ENCODE results near the gene GALNT7. TPM values are rescaled to one million over a fixed set of nuclear protein-coding genes. Genes with fewer than 3 reads are reported as not detected.

The GALNT7 gene
- total and polyA plus RNA-seq, 2 donors (not counting 3 experiments of a cell fraction or from before 2014, with no cell fraction given), result 19.6 to 54.6 TPM

DNA sequence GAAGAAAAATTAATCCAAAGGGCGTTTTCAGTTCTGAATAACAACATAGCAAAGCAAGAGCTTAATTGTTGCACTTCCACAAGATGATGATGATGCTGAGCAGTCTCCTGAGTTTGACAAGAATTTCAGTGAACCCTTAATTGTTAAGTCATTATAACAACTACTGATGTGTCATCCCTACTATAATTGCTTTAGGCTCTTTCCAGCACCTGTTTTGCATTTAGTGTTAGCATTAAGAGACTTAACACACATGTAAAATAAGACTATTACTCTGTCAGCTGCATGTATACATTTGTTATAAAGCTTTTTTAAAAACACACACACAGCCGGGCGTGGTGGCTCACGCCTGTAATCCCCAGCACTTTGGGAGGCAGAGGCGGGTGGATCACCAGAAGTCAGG, 37.9 kb upstream of the GALNT7 start:
- intact Hi-C loops (cut with micrococcal nuclease) (no loop called here), dilution Hi-C loops (cut with MboI; ENCODE audit: extremely low pct_ligation_motif_present, low sequenced_read_pairs) (no loop called here)
- H3K36me3 ChIP-seq (ENCODE audit: control insufficient read depth in 2 of 2, extremely low read depth in 1 of 2, insufficient read depth in 2 of 2, low read length in 2 of 2), result no peaks in the 10 kb centered on the region
- BruUV-seq (replicated peaks), result no TSS peak
- POLR2A ChIA-PET, result no interaction called here
- no peaks in the 10 kb centered on the region for H3K9me3 ChIP-seq (replicated peaks; ENCODE audit: control insufficient read depth, insufficient read depth, low read length)
- FAIRE-seq (no peak), DNase-seq (ENCODE audit: low read depth, low spot score) (no peak)
- H3K4me2 ChIP-seq (ENCODE audit: insufficient read depth, low read length), result no peak overlapping the region
- CTCF ChIA-PET, result interaction anchor here (1.2 to 1.8 kb wide), 2 partner anchors 20 to 24 kb away, joined by 3 to 6 read pairs; no protein-coding TSS in a partner anchor
- H3K9ac ChIP-seq (replicated peaks; ENCODE audit: extremely low read depth, insufficient read depth, low read length), result no peak overlapping the region
- H3K9me1 ChIP-seq (replicated peaks; ENCODE audit: control insufficient read depth, extremely low read depth, insufficient read depth, low read length), result no peaks in the 10 kb centered on the region
- no peak overlapping the region for H3K27ac ChIP-seq (ENCODE audit: insufficient read depth, low read depth, low read length)
- TF ChIP-seq FOS (IDR thresholded peaks at IDR 0.05; ENCODE audit: borderline replicate concordance, insufficient read depth, low read length), result no peak
- TF ChIP-seq POLR2A (IDR thresholded peaks at IDR 0.05; ENCODE audit: low read depth, low read length), result no peak
- no peak for TF ChIP-seq JUN (IDR thresholded peaks at IDR 0.05; ENCODE audit: borderline replicate concordance, insufficient read depth, insufficient read length, low read depth)
- TF ChIP-seq, protein P1, sequence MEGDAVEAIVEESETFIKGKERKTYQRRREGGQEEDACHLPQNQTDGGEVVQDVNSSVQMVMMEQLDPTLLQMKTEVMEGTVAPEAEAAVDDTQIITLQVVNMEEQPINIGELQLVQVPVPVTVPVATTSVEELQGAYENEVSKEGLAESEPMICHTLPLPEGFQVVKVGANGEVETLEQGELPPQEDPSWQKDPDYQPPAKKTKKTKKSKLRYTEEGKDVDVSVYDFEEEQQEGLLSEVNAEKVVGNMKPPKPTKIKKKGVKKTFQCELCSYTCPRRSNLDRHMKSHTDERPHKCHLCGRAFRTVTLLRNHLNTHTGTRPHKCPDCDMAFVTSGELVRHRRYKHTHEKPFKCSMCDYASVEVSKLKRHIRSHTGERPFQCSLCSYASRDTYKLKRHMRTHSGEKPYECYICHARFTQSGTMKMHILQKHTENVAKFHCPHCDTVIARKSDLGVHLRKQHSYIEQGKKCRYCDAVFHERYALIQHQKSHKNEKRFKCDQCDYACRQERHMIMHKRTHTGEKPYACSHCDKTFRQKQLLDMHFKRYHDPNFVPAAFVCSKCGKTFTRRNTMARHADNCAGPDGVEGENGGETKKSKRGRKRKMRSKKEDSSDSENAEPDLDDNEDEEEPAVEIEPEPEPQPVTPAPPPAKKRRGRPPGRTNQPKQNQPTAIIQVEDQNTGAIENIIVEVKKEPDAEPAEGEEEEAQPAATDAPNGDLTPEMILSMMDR (IDR thresholded peaks at IDR 0.05; ENCODE audit: extremely low read depth in 1 of 2, insufficient read depth in 1 of 2, low read depth in 1 of 2, low read length in 2 of 2), result no peak
- no peak for TF ChIP-seq EZH2 (IDR thresholded peaks at IDR 0.05; ENCODE audit: borderline replicate concordance, low read depth, low read length, severe bottlenecking)
- TF ChIP-seq GATA2 (IDR thresholded peaks at IDR 0.05; ENCODE audit: insufficient read depth, insufficient read length, low read depth, low read length), result no peak
- no peak for TF ChIP-seq MYC (IDR thresholded peaks at IDR 0.05; ENCODE audit: low read depth, low read length)
- TF ChIP-seq, protein P2, sequence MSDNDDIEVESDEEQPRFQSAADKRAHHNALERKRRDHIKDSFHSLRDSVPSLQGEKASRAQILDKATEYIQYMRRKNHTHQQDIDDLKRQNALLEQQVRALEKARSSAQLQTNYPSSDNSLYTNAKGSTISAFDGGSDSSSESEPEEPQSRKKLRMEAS (IDR thresholded peaks at IDR 0.05; ENCODE audit: insufficient read depth, insufficient read length), result no peak
- TF ChIP-seq POLR2AphosphoS5 (IDR thresholded peaks at IDR 0.05; ENCODE audit: insufficient read depth, low read depth, low read length), result no peak
- no peak overlapping the region for H3K4me3 ChIP-seq (replicated peaks in 1 of 3; ENCODE audit: insufficient read depth in 1 of 3, low read depth in 1 of 3, low read length in 3 of 3)
- H2AFZ ChIP-seq (ENCODE audit: low read depth, low read length), result no peak overlapping the region
- H3K4me1 ChIP-seq (ENCODE audit: control insufficient read depth, extremely low read depth, insufficient read depth, low read length), result no peaks in the 10 kb centered on the region
- H3K79me2 ChIP-seq (ENCODE audit: control insufficient read depth, insufficient read depth, low read length), result no peaks in the 10 kb centered on the region
- H3K27me3 ChIP-seq (ENCODE audit: control insufficient read depth in 2 of 2, insufficient read depth in 2 of 2, low read length in 2 of 2), result no peaks in the 10 kb centered on the region
- H4K20me1 ChIP-seq (replicated peaks; ENCODE audit: control insufficient read depth, extremely low read depth, insufficient read depth, low read length), result no peaks in the 10 kb centered on the region

Measured in endothelial cell of umbilical vein (primary cell).